GM19452 (cell line): Measurements from ENCODE around the gene WDR93.
"Not testable (repeated sequence)": the region's sequence is repeated elsewhere in the genome, so short reads cannot be mapped to it uniquely, and the experiment has no call there.

Experiments
- ATAC-seq: cut with Tn5 transposase; IDR thresholded peaks from one replicate; pipeline ENCODE4 v1.9.1; 2021; ENCODE audit not compliant: unreplicated experiment

The WDR93 gene

DNA sequence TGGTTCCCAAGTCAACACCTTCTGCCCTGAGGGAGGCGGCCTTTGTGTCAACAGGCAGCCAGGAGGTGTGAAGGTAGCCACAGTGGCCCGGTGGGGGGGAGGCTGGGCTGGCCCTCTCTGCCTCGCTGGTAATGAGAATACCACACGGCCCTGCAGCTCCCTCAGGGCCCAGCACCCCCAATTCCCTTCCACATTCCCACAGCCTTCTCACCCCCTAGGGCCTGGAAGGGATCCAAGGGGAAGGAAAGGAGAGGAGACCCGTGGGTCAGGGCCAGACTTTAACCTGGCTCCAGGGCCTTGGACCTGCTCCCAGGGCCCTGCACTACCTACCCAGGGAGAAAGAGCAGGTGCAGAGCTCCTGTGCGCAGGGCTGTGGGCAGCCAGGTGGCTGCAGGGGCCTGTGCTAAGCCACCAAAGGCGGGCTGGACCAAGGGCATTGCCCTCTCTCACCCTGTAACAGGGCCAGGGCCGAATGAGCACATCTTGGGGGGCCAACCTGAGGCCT is 76.9 kb downstream of the WDR93 start:
- ATAC-seq, result no peak

DNA sequence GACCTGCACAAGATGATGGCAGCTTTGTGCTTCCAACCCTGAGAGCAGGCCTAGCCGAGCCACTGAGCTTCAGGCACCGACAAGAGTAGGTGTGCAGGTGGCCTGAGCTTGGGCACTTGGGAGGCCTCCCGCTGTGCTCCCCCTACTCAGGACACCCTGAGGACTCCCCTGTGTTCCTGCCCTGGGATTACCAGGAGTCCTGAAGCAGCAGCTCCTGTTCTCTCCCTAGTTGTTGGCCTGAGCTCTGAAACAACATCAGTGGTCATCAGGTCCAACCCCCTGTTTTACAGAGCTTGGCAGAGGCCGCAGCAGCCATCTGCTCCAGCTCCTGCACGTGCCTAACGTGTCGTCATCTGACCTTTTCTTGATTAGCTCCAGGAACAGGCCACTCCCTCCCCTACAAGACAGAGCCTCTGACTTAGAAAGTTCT is 77.5 kb downstream of the WDR93 start:
- ATAC-seq, result no peak

DNA sequence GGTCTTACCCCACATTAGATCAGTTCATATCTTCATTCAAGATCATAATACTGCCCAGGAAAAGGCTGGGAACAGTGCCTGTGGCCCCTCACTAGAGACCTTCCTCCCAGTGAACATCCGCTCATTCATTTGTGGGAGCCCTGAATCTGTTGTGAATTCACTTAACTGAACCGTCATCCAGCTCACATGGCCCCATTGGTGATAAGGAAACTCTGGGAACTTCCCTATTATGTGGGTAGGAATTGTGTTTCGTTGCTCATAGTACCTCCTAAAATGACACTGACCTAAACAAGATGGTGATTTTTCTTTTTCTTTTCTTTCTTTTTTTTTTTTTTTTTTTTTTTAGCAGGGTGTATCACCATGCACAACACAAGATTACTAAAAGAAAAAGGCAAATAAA is 78.8 kb downstream of the WDR93 start:
- no peak for ATAC-seq

DNA sequence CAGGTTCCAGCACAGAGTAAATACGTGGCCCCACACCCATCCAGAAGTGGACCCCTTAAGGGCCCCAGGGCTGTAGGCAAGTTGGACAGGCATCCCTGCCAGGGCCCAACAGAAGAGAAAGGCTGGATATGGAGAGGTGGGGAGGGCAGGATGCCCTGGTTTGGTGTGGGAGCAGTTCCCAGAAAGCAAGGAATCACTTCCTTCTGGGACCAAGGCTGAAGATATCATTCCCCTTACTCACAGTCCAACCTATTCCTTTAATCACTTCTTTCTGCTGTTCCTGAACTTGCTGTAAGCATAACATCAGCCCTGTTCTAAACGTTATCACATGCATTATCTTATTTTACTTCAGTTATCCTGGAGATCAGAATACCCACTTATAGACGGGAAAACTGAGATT is 79.4 kb downstream of the WDR93 start:
- ATAC-seq, result no peak

DNA sequence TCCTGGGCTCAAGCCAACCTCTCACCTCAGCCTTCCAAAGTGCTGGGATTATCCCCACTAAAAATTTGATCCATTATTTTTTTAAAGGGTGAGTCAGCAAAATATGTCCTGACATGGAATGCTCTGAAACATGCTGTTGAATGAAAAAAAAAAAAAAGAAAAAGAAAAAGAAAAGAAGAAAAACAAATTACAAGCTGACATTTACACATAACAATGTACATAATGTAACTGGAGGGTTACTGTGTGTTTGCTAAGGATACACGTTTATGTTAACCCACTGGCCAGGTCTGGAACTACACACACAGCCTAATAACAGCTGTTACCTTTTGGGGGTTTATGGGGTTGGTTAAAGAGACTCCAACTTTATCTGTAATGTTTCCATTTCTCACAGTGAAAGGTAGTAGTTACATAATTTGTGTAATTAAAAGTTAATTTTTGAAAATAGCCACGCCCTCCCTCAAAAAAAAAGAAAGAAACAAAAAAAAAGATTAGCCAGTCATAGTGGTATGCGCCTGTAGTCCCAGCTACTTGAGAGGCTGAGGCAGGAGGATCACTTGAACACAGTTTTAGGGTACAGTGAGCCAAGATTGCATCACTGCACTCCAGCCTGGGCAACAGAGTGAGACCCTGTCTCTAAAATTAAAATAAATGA is 82.4 kb downstream of the WDR93 start:
- ATAC-seq, result no peak

DNA sequence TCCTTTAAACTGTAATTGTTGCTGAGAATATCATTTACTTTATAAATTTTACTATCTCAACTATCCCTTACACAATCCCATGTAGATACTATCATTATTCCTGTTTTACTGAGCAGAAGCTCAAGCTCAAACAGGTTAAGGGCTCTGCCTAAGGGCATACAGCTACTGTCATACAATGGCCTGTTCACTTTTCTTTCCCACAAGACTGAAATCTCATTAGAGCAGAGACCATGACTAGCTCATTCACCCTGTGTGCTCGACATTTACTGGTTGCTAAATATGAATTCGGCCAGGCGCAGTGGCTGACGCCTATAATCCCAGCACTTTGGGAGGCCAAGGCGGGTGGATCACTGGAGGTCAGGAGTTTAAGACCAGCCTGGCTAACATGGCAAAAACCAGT is 83.9 kb downstream of the WDR93 start:
- no peak for ATAC-seq

DNA sequence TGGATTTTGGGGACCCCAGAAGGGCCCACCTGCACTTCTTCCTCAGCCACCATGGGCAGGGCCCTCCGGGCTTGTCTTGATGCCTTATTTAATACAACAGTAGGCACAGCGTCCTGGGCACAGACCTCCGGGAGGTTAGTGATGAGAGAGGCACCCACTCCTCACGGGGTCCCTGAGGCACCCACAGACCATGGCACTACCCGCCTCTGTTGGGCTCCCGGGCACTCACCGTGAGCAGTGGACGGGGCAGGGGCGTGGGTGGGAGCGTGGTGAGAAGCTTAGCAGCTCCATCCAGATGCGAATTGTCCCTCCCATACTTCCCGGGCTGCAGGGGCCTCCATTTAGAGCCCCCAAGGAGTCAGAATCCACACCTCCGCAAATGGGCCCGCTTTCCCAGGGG is 85.2 kb downstream of the WDR93 start:
- ATAC-seq, result no peak

DNA sequence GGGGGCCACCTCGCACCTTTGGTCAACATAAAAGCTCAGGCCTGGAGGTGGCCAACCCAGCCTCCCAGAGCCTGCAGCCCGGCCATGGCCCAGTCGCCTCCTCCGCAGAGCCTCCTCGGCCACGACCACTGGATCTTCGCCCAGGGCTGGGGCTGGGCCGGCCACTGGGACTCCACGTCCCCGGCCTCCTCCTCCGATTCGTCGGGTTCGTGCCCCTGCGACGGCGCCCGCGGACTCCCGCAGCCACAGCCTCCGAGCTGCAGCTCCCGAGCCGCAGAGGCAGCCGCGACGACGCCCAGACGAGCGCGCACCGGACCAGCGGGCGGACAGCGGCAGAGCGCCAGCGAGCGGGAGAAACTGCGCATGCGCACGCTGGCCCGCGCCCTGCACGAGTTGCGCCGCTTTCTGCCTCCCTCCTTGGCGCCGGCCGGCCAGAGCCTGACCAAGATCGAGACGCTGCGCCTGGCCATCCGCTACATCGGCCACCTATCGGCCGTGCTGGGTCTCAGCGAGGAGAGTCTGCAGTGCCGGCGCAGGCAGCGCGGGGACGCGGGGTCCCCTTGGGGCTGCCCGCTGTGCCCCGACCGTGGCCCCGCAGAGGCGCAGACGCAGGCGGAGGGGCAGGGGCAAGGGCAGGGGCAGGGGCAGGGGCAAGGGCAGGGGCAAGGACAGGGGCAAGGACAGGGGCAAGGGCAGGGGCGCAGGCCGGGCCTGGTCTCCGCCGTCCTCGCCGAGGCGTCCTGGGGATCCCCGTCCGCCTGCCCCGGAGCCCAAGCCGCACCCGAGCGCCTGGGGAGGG is 85.9 kb downstream of the WDR93 start, which contains the start of gene MESP2:
Gene MESP2, plus strand, starts transcription at position 59 of the 799 bp plus-strand sequence. Its CDS starts 26 bp downstream, at position 85.
- ATAC-seq, result no peak

DNA sequence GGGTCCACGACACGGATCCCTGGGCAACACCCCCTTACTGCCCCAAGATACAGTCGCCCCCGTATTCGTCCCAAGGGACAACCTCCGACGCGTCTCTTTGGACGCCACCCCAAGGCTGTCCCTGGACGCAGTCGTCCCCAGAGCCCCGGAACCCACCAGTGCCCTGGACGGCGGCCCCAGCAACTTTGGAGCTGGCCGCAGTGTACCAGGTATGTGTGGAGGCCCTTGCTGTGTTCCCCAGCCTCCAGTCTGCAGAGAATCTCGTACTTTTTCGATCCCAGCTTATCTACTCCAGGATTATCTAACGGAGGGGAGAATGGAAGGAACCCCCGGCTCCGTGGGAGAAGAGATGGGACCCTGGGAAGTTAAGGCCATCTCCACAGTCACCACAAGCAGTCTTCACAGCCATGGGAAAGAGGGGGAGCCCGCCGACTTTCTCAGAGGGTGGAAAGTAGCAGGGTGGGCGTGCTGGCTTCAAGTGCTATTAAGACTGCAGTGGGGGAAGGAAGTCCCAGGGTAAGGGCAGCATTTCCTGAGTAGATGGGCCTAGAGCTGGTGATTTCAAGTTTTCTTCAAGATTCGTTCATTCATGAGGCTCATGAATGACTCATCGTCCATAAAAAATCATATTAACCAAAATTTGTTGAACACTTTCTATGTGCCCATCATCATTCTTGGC is 86.6 kb downstream of the WDR93 start:
- no peak for ATAC-seq

DNA sequence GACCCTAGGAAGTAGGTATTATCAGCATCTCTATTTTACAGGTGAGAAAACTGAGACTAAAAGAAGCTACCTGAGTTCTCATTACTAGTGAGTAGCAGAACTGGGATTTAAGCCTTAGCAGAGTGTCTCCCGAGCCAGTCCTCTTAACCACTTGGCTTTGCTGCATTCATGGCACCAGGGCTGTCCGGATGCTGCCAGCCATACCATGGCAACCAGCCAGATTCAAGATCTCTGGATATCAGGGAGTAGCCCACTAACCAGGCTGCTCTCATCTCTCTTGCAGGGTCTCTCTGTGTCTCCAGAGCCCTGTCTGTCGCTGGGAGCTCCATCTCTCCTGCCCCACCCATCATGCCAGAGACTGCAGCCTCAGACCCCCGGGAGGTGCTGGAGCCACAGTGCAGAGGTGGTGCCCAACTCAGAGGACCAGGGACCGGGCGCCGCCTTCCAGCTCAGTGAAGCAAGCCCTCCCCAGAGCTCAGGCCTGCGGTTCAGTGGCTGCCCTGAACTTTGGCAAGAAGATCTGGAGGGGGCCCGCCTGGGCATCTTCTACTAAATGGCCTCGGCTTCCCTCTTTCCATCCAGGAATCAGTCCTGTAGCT is 87.3 kb downstream of the WDR93 start:
- no peak for ATAC-seq

DNA sequence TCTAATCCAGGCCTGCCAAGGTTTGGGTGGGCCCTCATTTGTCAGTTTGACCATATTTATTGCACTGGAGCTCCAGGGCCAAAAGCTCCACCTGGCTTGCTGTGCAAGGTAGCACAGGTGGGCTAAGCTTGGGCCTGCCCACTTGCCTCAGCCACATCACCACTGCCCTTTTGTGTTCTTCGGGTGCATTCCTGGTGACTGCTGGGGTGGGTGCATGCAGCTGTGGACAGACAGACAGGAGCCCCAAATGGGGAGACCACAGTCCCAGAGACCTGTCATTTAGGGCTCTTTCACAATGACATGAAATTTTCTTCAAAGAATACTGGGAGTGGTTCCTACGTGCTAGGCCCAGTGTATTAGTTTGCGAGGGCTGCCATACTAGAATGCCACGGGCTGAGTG is 88.2 kb downstream of the WDR93 start:
- ATAC-seq, result no peak

DNA sequence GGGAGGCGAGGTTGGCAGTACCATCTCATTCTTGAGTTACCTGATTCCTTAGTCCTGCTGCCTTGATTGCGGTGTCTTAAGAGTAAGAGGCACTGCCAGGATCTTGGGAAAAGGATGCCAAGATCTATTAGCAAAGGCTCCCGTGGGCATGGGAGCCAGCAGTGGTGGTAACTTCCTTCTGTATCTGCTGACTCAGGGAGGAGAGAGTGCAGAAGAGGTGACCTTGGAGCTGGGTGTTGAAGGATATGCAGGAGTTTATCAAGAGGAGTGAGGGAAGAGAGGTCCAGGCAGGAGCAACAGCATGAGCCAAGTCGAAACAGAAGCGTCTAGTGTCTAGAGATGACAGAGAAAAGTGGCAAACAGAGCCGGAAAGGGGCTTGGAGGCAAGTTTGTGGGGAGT is 90.0 kb downstream of the WDR93 start:
- ATAC-seq, result no peak

DNA sequence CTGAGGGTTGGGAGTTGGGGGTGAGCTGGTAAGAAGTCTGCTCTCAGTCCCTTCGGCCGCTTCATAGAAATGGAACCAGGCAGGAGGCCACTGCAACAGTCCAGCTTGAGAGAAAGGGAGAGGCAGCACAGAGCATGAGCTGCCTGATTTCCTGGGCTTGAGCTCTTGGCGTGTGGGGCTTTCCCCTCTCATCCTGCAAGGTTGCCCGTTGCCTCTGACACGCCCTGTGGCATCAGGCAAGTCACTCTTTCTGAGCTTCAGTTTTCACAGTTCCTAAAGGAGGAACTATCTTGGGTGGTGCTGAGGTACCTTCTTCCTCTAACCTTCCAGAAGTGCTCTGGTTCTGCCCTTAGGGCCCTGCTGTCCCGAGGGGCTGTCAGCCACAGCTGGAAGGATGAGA is 90.4 kb downstream of the WDR93 start:
- no peak for ATAC-seq

DNA sequence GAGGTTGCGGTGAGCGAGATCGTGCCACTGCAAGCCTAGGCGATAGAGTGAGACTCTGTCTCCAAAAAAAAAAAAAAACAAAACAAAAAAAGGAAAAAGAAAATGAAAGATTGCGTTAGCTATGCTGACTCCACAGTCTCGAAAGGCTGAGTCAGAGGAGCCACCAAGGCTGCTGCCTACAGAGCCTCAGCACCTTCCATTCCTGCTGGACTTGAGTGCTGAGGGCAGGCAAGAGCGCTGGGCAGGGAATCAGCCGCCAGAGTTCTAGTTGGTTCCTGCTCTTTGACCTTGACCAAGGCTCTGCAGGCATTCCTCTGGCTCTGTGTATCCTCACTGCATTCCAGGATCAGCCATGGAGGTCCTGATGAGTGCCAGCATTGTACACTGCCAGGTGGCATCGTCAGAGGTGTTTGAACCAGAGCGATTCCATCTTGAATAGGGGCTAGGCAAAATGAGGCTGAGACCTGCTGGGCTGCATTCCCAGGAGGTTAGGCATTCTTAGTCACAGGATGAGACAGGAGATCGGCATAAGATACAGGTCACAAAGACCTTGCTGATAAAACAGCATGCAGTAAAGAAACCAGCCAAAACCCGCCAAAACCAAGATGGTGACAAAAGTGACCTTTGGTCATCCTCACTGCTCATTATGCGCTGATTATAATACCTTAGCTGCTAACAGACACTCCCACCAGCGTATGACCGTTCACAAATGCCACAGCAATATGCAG is 91.4 kb downstream of the WDR93 start:
- ATAC-seq, result no peak

DNA sequence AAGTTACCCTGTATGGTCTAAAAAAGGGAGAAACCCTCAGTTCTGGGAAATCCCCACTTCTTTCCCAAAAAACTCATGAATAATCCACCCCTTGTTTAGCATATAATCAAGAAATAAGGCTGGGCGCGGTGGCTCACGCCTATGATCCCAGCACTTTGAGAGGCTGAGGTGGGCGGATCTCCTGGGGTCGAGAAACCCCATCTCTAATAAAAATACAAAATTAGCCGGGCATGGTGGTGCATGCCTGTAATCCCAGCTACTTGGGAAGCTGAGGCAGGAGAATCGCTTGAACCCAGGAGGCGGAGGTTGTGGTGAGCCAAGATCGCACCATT is 92.0 kb downstream of the WDR93 start:
- ATAC-seq, result not testable (repeated sequence)

DNA sequence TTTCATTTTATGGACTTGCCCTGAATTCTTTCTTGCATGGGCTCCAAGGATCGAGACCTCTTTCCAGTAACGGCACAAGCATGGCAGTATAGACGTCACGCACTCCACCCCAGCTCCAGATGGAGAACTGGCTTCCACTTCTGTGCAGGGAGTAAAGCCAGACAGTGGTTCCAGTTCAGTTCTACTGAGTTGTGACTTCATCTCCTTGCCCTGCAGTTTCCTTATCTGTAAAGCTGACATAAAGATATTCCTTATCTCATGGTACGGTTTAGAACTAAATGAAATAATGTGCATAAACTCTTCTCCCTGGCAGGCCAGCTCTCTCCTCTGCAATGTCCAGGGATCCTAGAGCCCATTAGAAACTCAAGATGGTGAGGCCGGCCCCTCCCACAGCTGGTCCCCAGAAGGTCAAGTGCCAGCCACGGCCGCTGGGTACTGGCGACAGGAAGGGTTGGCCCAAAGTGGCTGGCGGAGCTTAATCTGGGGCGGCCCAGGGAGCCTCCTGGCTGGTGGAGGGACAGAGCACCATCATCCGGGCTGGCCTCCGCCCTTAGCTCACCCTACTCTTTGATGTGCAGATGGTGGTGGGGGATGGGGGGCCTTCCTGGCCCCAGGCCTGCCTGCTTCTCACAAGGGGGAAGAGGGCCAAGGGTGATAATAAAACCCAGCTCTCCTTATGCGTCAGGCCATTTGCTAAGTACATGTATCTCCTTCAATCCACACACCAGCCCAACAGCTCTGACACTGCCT is 92.7 kb downstream of the WDR93 start:
- no peak for ATAC-seq

DNA sequence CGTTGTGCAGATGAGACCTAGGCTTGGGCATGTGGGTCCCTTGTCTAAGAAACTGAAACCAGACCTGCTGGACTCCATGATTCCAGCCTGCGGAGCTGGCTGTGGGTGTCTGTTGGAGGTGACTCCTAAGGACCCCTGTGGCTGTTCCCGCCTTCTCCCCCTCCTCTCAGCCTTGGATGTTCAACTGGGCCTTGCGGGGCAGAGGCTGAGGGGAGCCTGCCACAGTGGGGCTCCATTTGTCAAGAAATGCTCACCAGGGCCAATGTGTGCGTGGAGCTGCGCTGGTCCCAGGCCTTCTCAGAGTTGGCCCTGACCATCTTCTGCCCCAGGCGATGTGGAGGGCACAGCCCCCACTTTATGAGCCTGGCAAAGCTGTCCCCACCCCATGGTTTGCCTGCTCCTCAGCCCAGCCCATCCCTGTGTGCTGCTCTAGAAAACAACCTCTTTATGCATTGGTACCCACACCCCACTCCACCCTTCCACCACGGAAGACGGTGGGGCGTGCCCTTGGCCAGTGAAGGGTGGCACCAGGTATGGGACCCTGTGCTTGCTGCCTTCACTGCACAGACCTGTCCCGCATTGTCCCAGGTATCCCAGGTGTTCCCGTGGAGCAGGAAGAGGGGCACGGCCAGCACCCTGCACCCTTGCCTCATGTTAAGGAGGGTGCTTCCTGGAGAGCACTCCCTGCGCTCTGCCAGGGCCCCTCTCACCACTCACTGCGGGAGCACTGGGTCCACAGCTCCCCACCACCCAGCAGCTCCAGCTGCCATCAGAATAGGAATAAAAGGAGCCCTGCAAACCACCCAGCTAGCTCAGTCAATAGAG is 93.5 kb downstream of the WDR93 start:
- ATAC-seq, result no peak

DNA sequence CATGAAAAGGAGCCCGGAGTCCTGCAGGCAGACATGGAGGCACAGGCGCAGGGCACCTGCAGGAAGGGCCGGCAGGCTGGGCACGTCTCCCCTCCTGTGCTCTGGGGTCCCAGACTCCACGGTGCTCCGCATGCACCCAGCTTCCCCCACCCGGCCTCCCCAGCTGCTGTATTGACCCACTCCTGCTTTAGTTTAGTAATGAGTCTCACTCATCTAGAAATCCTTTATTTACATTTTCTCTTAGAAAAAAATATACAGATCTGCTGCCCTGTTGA is 94.0 kb downstream of the WDR93 start:
- ATAC-seq, result no peak

DNA sequence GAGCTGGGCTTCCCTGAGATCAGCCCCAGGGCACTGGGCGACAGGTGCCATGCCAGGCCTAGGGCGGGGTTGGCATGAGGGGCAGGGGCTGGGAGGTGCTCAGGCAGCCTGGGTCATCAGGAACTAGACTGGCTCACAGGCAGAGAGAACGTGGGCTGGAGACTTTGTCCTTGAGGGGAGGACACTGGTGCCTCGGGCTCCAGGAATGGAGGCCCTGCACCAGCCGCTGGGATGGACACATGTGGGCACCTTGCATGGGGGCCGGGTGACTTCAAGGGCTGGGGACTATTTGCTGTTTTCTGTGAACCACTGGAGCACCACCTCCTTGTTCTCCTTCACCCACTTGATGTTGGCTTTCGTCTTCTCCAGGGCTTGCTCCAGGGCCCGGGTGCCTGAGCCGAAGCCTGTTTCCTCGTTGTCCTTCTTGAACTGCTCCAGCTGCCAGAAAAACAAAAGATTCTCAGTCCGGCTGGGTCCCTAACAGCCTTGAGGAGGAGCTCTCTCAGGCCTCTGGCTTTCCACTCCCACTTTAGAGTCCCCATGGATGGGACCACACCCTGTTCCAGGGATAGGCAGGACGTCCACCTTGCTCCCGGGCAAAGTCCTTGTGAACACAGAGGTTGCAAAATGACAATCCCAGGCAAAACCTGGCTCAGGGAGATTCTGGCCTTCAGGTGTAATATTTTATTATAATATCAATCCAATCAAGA is 94.6 kb downstream of the WDR93 start:
- no peak for ATAC-seq
